DOHH2 (cell line): ENCODE measurements around the gene BANK1.

Experiments used
- H3F3A ChIP-seq: fragments of 200-600 bp; sonication (generic), shearing (Covaris generic); 2 replicates; pipeline ENCODE4 v1.6.0; 2016; ENCODE audit warnings: antibody characterized with exemption, mild to moderate bottlenecking; ENCODE audit not compliant: control insufficient read depth, insufficient read depth
- H3K27ac ChIP-seq: fragments of 200-600 bp; sonication (generic); 2 replicates; pipeline ENCODE4 v1.5.1; 2014; ENCODE audit warnings: low read depth, mild to moderate bottlenecking, low read length, moderate library complexity
- H3K27me3 ChIP-seq: fragments of 200-600 bp; sonication (generic); 2 replicates; pipeline ENCODE4 v1.6.1; 2014; ENCODE audit warnings: mild to moderate bottlenecking, low read length, mixed read lengths; ENCODE audit not compliant: control insufficient read depth
- H3K36me3 ChIP-seq: fragments of 200-600 bp; sonication (generic); 2 replicates; pipeline ENCODE4 v1.6.1; 2014; ENCODE audit warnings: mild to moderate bottlenecking, low read length, moderate library complexity, mixed read lengths; ENCODE audit not compliant: control insufficient read depth
- H3K4me1 ChIP-seq: fragments of 200-600 bp; sonication (generic); 2 replicates; pipeline ENCODE4 v1.6.1; 2014; ENCODE audit warnings: mild to moderate bottlenecking, low read length, mixed read lengths; ENCODE audit not compliant: control insufficient read depth
- H3K4me2 ChIP-seq: fragments of 200-600 bp; sonication (generic); 2 replicates; pipeline ENCODE4 v1.6.0; 2014; ENCODE audit warnings: mild to moderate bottlenecking, low read length, moderate library complexity
- H3K4me3 ChIP-seq: fragments of 200-600 bp; sonication (generic); 2 replicates; pipeline ENCODE4 v1.5.1; 2014; ENCODE audit warnings: mild to moderate bottlenecking, low read length, mixed read lengths
- H3K79me2 ChIP-seq: fragments of 200-600 bp; sonication (generic); 2 replicates; pipeline ENCODE4 v1.6.1; 2014; ENCODE audit warnings: mild to moderate bottlenecking, low read length, mixed read lengths; ENCODE audit not compliant: control insufficient read depth
- H3K9me2 ChIP-seq: fragments of 200-600 bp; sonication (generic); replicated peaks from 2 replicates; pipeline ENCODE4 v1.6.1; 2014; ENCODE audit warnings: mild to moderate bottlenecking, low read length, mixed read lengths; ENCODE audit not compliant: control insufficient read depth
- H3K9me3 ChIP-seq: fragments of 200-600 bp; sonication (generic); 2 replicates; pipeline ENCODE4 v1.6.1; 2014; ENCODE audit warnings: antibody characterized with exemption, low read length, mixed read lengths; ENCODE audit not compliant: control insufficient read depth, insufficient read depth
- H4K20me1 ChIP-seq: fragments of 200-600 bp; sonication (generic); 2 replicates; pipeline ENCODE4 v1.6.0; 2014; ENCODE audit warnings: low read depth, mild to moderate bottlenecking, antibody characterized with exemption, low read length, moderate library complexity; ENCODE audit not compliant: control insufficient read depth, insufficient read depth
- CTCF ChIP-seq: fragments of 200-600 bp; sonication (generic); IDR thresholded peaks from one replicate; pipeline ENCODE4 v1.5.1; 2014; ENCODE audit warnings: antibody characterized with exemption, mild to moderate bottlenecking, low read depth, low read length; ENCODE audit not compliant: poor library complexity, severe bottlenecking
- EZH2phosphoT487 ChIP-seq: fragments of 200-600 bp; sonication (generic); IDR thresholded peaks from 2 replicates; pipeline ENCODE4 v1.6.1; 2017; ENCODE audit warnings: borderline replicate concordance, mild to moderate bottlenecking, antibody characterized with exemption, low read length, moderate library complexity, mixed read lengths

Gene BANK1

GRCh38 chr4:102114118-102114630 is 323.6 kb downstream of the BANK1 start:
- Histone ChIP-seq H3K4me1 (no peaks in the 10 kb centered on the region), H3K79me2 (no peaks in the 10 kb centered on the region), H3K4me3 (no peak overlapping the region), H3K27me3 (no peaks in the 10 kb centered on the region), H3K36me3 (no peaks in the 10 kb centered on the region), H3K4me2 (no peak overlapping the region), H3K9me3 (no peaks in the 10 kb centered on the region), H4K20me1 (no peaks in the 10 kb centered on the region), H3K9me2 (no peaks in the 10 kb centered on the region), H3K27ac (no peak overlapping the region), H3F3A (no peaks in the 10 kb centered on the region)
- TF ChIP-seq EZH2phosphoT487 (no peak), CTCF (no peak)

- Histone ChIP-seq H3K36me3 (no peaks in the 10 kb centered on the region), H3K27ac (no peak overlapping the region), H3F3A (no peaks in the 10 kb centered on the region), H3K9me2 (no peaks in the 10 kb centered on the region), H3K9me3 (no peaks in the 10 kb centered on the region), H3K4me2 (no peak overlapping the region), H3K27me3 (no peaks in the 10 kb centered on the region), H3K79me2 (no peaks in the 10 kb centered on the region), H3K4me3 (no peak overlapping the region), H3K4me1 (no peaks in the 10 kb centered on the region), H4K20me1 (no peaks in the 10 kb centered on the region)
- TF ChIP-seq EZH2phosphoT487 (no peak), CTCF (no peak)
Observed at GRCh38 chr4:102116121-102116520, 325.6 kb downstream of the BANK1 start.

- Histone ChIP-seq H3K4me2 (no peak overlapping the region), H3K27me3 (no peaks in the 10 kb centered on the region), H3K9me2 (no peaks in the 10 kb centered on the region), H3K4me3 (no peak overlapping the region), H4K20me1 (no peaks in the 10 kb centered on the region), H3K9me3 (no peaks in the 10 kb centered on the region), H3K4me1 (no peaks in the 10 kb centered on the region), H3K36me3 (no peaks in the 10 kb centered on the region), H3K79me2 (no peaks in the 10 kb centered on the region), H3K27ac (no peak overlapping the region), H3F3A (no peaks in the 10 kb centered on the region)
- TF ChIP-seq CTCF, result no peak
- TF ChIP-seq EZH2phosphoT487, result no peak
Observed at GRCh38 chr4:102120846-102121245, 330.3 kb downstream of the BANK1 start.
